ENCODE measurements around the gene CAPN5. TPM values are rescaled to one million over a fixed set of nuclear protein-coding genes. Genes with fewer than 3 reads are reported as not detected.

The CAPN5 gene
- polyA plus RNA-seq, 3 donors, result 0.28 to 0.83 (median 0.62) TPM

DNA sequence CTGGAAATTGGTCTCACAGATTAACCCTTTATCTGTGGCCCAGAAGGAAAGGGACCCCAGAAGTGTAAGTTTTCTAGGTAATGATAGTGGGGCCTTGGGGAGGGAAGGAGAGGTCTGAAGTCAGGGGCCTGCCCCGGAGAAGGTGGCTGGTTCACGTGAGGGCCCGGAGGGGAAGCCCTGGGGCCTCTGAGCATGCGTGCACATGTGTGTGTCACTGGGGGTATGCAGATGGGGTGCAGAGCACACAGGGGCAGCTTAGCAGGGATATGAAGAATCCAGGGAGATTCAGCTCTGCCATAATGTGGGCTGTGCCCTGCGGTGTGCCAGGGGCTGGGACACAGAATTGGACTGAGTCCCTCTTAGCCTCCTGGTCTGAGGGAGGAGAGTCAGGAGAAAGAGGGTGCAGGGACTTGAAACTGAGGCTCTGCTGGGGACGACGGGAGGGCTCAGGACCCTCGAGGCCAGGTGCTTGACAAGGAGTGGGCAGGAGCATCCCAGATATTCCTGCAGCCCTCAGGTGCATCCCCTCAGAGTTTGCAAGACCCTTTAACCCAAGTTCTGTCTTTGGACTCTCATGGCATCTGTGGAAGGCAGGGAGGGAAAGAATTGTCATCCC, 76.7 kb downstream of the CAPN5 start:
- Mint-ChIP-seq H3K4me3 (no peak overlapping the region), H3K27me3 (ENCODE audit: low read depth in 3 of 3) (peaks cover 32 to 50% (median 39%) of the 10 kb centered on the region in 3 donors), H3K4me1 (peaks cover 9% of the 10 kb centered on the region), H3K9me3 (no peaks in the 10 kb centered on the region), H3K36me3 (peaks cover 0 to 1% of the 10 kb centered on the region in 2 donors), H3K27ac (no peak overlapping the region)
- H3K36me3 ChIP-seq (replicated peaks in 1 of 2; ENCODE audit: control insufficient read depth in 1 of 2, insufficient read depth in 2 of 2, low read length in 2 of 2), result no peaks in the 10 kb centered on the region
- TF ChIP-seq CTCF (IDR thresholded peaks at IDR 0.05), result no peak
- intact Hi-C loops (cut with micrococcal nuclease), result no loop called here
- no peaks in the 10 kb centered on the region for H4K20me1 ChIP-seq (ENCODE audit: insufficient read depth, low read length)
- peaks cover 5% of the 10 kb centered on the region in 2 donors for H3K4me1 ChIP-seq (ENCODE audit: control insufficient read depth in 1 of 2, insufficient read depth in 2 of 2, low read length in 2 of 2)
- H3K27me3 ChIP-seq (ENCODE audit: control insufficient read depth in 2 of 2, insufficient read depth in 2 of 2, low read length in 2 of 2), result peaks cover 4 to 23% of the 10 kb centered on the region in 2 donors
- no peak for DNase-seq
- H3K4me3 ChIP-seq (replicated peaks in 1 of 3; ENCODE audit: low read depth in 2 of 3, low read length in 3 of 3), result no peak overlapping the region
- H3K9me3 ChIP-seq (replicated peaks in 1 of 2; ENCODE audit: control insufficient read depth in 1 of 2, insufficient read depth in 1 of 2, low read length in 2 of 2), result no peaks in the 10 kb centered on the region
- H3K27ac ChIP-seq (ENCODE audit: low read depth in 1 of 2, low read length in 2 of 2), result no peak overlapping the region
- H3K4me2 ChIP-seq (replicated peaks; ENCODE audit: extremely low read depth, low read length, poor library complexity, severe bottlenecking), result no peak overlapping the region
- H3K9ac ChIP-seq (ENCODE audit: insufficient read depth, low read length, poor library complexity, severe bottlenecking), result no peak overlapping the region
- H3K79me2 ChIP-seq (ENCODE audit: insufficient read depth, low read length), result no peaks in the 10 kb centered on the region
- 95% methylated on average over 8 of the region's 8 CpGs for WGBS (ENCODE audit: insufficient coverage)
- no peak overlapping the region for H2AFZ ChIP-seq (ENCODE audit: insufficient read depth, low read depth, low read length, poor library complexity, severe bottlenecking)

- no peak for DNase-seq
- Mint-ChIP-seq H3K9me3 (no peaks in the 10 kb centered on the region), H3K27me3 (ENCODE audit: low read depth in 3 of 3) (peaks cover 24 to 44% (median 35%) of the 10 kb centered on the region in 3 donors), H3K36me3 (peaks cover 0 to 1% of the 10 kb centered on the region in 2 donors), H3K27ac (no peak overlapping the region), H3K4me1 (peaks cover 9% of the 10 kb centered on the region), H3K4me3 (no peak overlapping the region)
- no peak overlapping the region for H2AFZ ChIP-seq (ENCODE audit: insufficient read depth, low read depth, low read length, poor library complexity, severe bottlenecking)
- H3K27me3 ChIP-seq (ENCODE audit: control insufficient read depth in 2 of 2, insufficient read depth in 2 of 2, low read length in 2 of 2), result peaks cover 0 to 19% of the 10 kb centered on the region in 2 donors
- no peaks in the 10 kb centered on the region for H3K79me2 ChIP-seq (ENCODE audit: insufficient read depth, low read length)
- TF ChIP-seq CTCF (IDR thresholded peaks at IDR 0.05), result no peak
- intact Hi-C loops (cut with micrococcal nuclease), result no loop called here
- H3K4me2 ChIP-seq (replicated peaks; ENCODE audit: extremely low read depth, low read length, poor library complexity, severe bottlenecking), result no peak overlapping the region
- no peak overlapping the region for H3K4me3 ChIP-seq (replicated peaks in 1 of 3; ENCODE audit: low read depth in 2 of 3, low read length in 3 of 3)
- peaks cover 5% of the 10 kb centered on the region in 2 donors for H3K4me1 ChIP-seq (ENCODE audit: control insufficient read depth in 1 of 2, insufficient read depth in 2 of 2, low read length in 2 of 2)
- H4K20me1 ChIP-seq (ENCODE audit: insufficient read depth, low read length), result no peaks in the 10 kb centered on the region
- no peak overlapping the region for H3K9ac ChIP-seq (ENCODE audit: insufficient read depth, low read length, poor library complexity, severe bottlenecking)
- H3K36me3 ChIP-seq (replicated peaks in 1 of 2; ENCODE audit: control insufficient read depth in 1 of 2, insufficient read depth in 2 of 2, low read length in 2 of 2), result no peaks in the 10 kb centered on the region
- 100% methylated on average over 2 of the region's 9 CpGs for WGBS (ENCODE audit: insufficient coverage)
- H3K27ac ChIP-seq (ENCODE audit: low read depth in 1 of 2, low read length in 2 of 2), result no peak overlapping the region
- H3K9me3 ChIP-seq (replicated peaks in 1 of 2; ENCODE audit: control insufficient read depth in 1 of 2, insufficient read depth in 1 of 2, low read length in 2 of 2), result no peaks in the 10 kb centered on the region
Observed at GRCh38 chr11:77144196-77144856, 77.6 kb downstream of the CAPN5 start.
